Suprapubic skin (tissue), 4 donors: ENCODE results near the gene GPC1. TPM values are rescaled to one million over a fixed set of nuclear protein-coding genes. Genes with fewer than 3 reads are reported as not detected.

Experiments used
- DNase-seq, 2 donors: peaks; one replicate each; pipeline ENCODE4 v3.0.0-alpha.2; 2019; ENCODE audit warnings: low spot score in 2 of 2
- H3K27ac ChIP-seq: fragments of 200-600 bp; sonication (generic); one replicate; pipeline ENCODE4 v1.5.1; 2019
- H3K27me3 ChIP-seq: fragments of 200-600 bp; sonication (generic); one replicate; pipeline ENCODE4 v1.5.1; 2019
- H3K36me3 ChIP-seq: fragments of 200-600 bp; sonication (generic); one replicate; pipeline ENCODE4 v1.5.1; 2019
- H3K4me1 ChIP-seq: fragments of 200-600 bp; sonication (generic); one replicate; pipeline ENCODE4 v1.5.1; 2019
- H3K4me3 ChIP-seq: fragments of 200-600 bp; sonication (generic); one replicate; pipeline ENCODE4 v1.5.1; 2019; ENCODE audit warnings: mild to moderate bottlenecking
- H3K9me3 ChIP-seq: fragments of 200-600 bp; sonication (generic); one replicate; pipeline ENCODE4 v1.5.1; 2019
- EP300 ChIP-seq: sonication (generic); formaldehyde crosslinking; IDR thresholded peaks from one replicate; pipeline ENCODE4 v1.6.1; 2017; ENCODE audit warnings: antibody characterized with exemption
- POLR2A ChIP-seq, 2 donors: fragments of 450-650 bp; IDR thresholded peaks; one replicate each; pipeline ENCODE4 v1.6.1; 2017; ENCODE audit warnings: antibody characterized with exemption in 2 of 2, mild to moderate bottlenecking in 2 of 2, moderate library complexity in 2 of 2
- POLR2AphosphoS5 ChIP-seq, 3 donors: sonication (generic); formaldehyde crosslinking; IDR thresholded peaks; one replicate each; pipeline ENCODE4 v1.6.1; 2017; ENCODE audit warnings: antibody characterized with exemption in 3 of 3
- WGBS: methylation state at CpG from one replicate; pipeline ENCODE4 v1.1.5; 2018; 5-methylcytosine and 5-hydroxymethylcytosine counted together
- total RNA-seq, 4 donors: library from RNA; depleted of rRNA; stranded (reverse); fragments of >200 nt; gene quantifications; one replicate each; pipeline ENCODE4 v1.1.0, GENCODE V29; 2016
- TF ChIP-seq, protein P1 (sequence below), 2 donors: fragments of 200-600 bp in 1 of 2; fragments of 450-650 bp in 1 of 2; sonication (generic) in 1 of 2; IDR thresholded peaks; one replicate each; pipeline ENCODE4 v1.5.1; 2016 to 2019; ENCODE audit warnings: antibody characterized with exemption in 2 of 2, mild to moderate bottlenecking in 1 of 2, moderate library complexity in 1 of 2

GPC1 gene
- total RNA-seq, 4 donors from 2014 or later, result 130 to 164 (median 145) TPM

DNA sequence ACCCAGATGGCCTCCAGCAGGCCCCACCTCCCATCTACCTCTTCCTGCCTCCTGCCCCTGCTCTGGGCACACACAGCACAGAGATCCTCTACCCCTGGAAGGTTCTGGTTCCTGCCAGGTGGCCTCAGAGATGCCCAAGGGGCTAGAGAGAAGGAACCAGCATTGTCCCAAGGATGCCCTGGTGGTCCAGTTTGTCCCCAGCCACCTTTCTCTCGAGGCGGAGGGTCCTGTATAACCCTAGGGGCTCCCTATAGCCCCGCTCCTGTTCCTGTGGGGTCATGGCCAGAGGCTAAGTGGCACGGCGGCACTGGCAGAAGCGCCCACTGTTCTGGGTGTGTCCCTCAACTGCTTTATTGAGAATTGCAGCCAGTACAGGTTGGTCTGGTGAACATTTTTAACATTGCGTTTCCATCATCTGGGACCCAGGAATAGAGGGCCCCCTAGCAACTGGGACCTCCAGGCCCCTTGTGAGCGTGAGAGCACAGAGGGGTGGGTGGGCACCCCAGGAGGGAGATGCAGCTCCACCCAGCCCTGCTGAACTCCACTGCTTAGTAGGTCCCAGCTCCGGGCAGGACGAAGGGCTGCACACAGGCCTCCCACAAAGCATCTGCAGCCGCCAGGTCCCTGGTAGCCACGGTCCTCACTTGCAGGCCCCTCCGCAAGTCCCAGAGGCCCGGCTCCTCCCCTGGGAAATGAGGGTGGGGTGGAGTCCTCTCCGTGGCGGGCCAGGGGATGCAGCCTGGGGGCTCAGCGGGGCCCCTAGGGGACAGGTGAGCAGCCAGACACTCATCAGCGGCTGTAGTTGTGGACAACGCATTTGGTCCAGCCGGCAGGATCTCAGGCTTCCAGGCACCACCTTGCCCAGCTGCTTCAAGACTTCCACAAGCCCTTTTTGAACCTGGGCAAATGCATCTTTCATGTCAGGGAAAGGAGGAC is 33.1 kb downstream of the GPC1 start:
- 58% methylated on average over 10 of the region's 20 CpGs for WGBS
- H3K4me1 ChIP-seq, result peaks cover 8% of the 10 kb centered on the region
- no peak overlapping the region for H3K4me3 ChIP-seq
- peak in 1 of 2 donors; percentile 74 for DNase-seq
- H3K36me3 ChIP-seq, result peaks cover 24% of the 10 kb centered on the region
- H3K27ac ChIP-seq, result no peak overlapping the region
- H3K27me3 ChIP-seq, result no peaks in the 10 kb centered on the region
- no peak for TF ChIP-seq POLR2AphosphoS5 (IDR thresholded peaks at IDR 0.05)
- TF ChIP-seq, protein P1, sequence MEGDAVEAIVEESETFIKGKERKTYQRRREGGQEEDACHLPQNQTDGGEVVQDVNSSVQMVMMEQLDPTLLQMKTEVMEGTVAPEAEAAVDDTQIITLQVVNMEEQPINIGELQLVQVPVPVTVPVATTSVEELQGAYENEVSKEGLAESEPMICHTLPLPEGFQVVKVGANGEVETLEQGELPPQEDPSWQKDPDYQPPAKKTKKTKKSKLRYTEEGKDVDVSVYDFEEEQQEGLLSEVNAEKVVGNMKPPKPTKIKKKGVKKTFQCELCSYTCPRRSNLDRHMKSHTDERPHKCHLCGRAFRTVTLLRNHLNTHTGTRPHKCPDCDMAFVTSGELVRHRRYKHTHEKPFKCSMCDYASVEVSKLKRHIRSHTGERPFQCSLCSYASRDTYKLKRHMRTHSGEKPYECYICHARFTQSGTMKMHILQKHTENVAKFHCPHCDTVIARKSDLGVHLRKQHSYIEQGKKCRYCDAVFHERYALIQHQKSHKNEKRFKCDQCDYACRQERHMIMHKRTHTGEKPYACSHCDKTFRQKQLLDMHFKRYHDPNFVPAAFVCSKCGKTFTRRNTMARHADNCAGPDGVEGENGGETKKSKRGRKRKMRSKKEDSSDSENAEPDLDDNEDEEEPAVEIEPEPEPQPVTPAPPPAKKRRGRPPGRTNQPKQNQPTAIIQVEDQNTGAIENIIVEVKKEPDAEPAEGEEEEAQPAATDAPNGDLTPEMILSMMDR (IDR thresholded peaks at IDR 0.05), result no peak
- no peak for TF ChIP-seq POLR2A (IDR thresholded peaks at IDR 0.05)
- no peak for TF ChIP-seq EP300
- no peaks in the 10 kb centered on the region for H3K9me3 ChIP-seq

DNA sequence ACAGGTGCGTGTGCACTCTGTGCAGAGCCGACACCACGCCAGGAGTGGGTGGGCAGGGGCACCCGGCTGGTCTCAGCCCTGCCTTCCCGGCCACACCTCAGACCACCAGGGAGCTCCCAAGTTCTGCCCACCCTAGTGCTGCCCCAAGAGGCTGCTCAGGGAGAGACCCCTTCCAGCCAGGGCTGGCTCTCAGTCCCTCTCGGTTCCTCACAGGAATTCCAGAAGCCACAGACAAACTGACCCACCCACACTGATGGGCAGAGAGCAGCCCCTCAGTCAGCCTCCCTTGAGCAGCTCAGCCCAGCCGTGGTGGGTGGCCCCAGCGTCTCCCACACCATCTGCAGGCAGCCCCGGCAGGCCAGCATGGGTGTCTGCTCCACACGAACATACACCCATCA is 33.8 kb downstream of the GPC1 start:
- Histone ChIP-seq H3K27ac (no peak overlapping the region), H3K4me1 (peaks cover 8% of the 10 kb centered on the region), H3K27me3 (no peaks in the 10 kb centered on the region), H3K36me3 (peaks cover 24% of the 10 kb centered on the region), H3K9me3 (no peaks in the 10 kb centered on the region), H3K4me3 (no peak overlapping the region)
- DNase-seq, result peak in 1 of 2 donors; percentile 47
- TF ChIP-seq EP300, result no peak
- TF ChIP-seq, protein P1 (IDR thresholded peaks at IDR 0.05), result no peak
- no peak for TF ChIP-seq POLR2A (IDR thresholded peaks at IDR 0.05)
- no peak for TF ChIP-seq POLR2AphosphoS5 (IDR thresholded peaks at IDR 0.05)
- 44% methylated on average over 9 of the region's 10 CpGs for WGBS

DNA sequence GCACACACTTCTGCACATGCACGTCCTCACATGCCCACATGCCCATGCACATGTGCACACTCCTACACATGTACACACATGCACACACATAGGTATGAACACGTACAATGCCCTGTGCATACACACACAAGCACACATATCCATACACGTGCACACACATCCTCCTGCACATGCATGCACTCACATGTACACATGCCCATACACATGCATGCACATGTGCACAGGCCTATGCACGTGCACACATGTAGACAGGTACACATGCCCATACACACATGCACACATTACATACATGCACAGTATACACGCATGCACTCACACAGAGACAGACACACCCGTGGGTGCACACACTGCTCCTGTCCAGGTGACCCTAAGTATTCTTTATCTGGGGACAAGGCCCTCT is 34.3 kb downstream of the GPC1 start:
- 86% methylated on average over 4 of the region's 6 CpGs for WGBS
- TF ChIP-seq POLR2AphosphoS5 (IDR thresholded peaks at IDR 0.05), result no peak
- no peak for TF ChIP-seq POLR2A (IDR thresholded peaks at IDR 0.05)
- TF ChIP-seq EP300, result no peak
- TF ChIP-seq, protein P1 (IDR thresholded peaks at IDR 0.05), result no peak
- Histone ChIP-seq H3K9me3 (no peaks in the 10 kb centered on the region), H3K4me1 (peaks cover 8% of the 10 kb centered on the region), H3K36me3 (peaks cover 22% of the 10 kb centered on the region), H3K27me3 (no peaks in the 10 kb centered on the region), H3K27ac (no peak overlapping the region), H3K4me3 (no peak overlapping the region)
- peak in 1 of 2 donors; percentile 35 for DNase-seq

DNA sequence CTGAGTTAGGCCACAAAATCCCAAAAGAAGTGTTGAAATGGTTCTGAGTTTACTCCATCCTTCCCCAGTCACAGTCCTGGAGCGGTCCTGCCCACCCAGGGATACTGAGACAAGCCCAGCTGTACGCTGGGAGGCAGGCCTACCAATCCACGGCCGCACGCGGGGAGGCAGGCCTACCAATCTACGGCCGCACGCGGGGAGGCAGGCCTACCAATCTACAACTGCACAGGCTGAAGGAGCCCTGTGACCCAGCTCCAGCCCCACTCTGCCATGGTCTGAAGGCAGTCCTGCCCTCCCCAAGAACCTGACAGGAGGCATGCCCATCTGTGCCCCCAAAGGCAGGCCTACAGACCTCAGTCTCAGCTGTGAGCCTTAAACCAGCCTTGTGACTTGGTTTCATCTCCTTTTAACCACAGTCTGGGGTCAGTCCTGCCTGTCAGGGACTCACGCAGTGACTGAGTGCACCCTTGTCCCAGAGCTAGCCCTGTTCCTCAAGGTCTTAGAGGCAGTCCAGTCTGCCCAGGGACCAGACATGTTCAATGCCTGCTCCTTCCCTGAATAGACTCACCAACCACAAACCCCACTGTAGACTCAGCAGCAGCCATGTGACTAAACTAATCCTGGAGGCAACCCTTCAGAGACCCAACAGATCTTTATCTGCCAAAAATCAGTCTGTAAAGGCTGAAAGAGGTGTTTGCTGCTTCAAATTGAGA is 36.8 kb downstream of the GPC1 start:
- 92% methylated on average over 4 of the region's 11 CpGs for WGBS
- peaks cover 8% of the 10 kb centered on the region for H3K4me1 ChIP-seq
- H3K9me3 ChIP-seq, result no peaks in the 10 kb centered on the region
- no peaks in the 10 kb centered on the region for H3K36me3 ChIP-seq
- H3K27ac ChIP-seq, result no peak overlapping the region
- no peak overlapping the region for H3K4me3 ChIP-seq
- no peaks in the 10 kb centered on the region for H3K27me3 ChIP-seq
- DNase-seq, result peak in 1 of 2 donors; percentile 65
- TF ChIP-seq POLR2A (IDR thresholded peaks at IDR 0.05) (no peak), POLR2AphosphoS5 (IDR thresholded peaks at IDR 0.05) (no peak), EP300 (no peak)
- TF ChIP-seq, protein P1 (IDR thresholded peaks at IDR 0.05), result no peak

DNA sequence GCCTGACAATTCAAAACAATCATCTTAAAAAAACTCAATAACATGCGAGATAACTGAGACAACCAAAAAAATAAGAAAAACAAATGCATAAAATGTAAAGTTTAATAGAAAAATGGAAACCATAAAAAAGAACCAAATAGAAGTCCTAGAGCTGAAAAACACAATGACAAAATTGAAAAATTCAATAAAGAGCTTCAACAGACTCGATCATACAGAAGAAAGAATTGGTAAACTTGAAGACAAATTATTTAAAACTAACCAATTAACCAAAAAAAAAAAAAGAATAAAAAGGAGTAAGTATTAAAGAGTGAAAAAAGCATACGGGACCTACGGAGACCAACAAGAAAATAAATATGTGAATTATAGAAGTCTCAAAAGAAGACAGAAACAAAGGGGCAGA is 37.7 kb downstream of the GPC1 start:
- peaks cover 8% of the 10 kb centered on the region for H3K4me1 ChIP-seq
- no peak for DNase-seq
- H3K27me3 ChIP-seq, result no peaks in the 10 kb centered on the region
- no peaks in the 10 kb centered on the region for H3K9me3 ChIP-seq
- no peaks in the 10 kb centered on the region for H3K36me3 ChIP-seq
- H3K27ac ChIP-seq, result no peak overlapping the region
- H3K4me3 ChIP-seq, result no peak overlapping the region
- 92% methylated on average over 4 of the region's 4 CpGs for WGBS
- TF ChIP-seq POLR2A (IDR thresholded peaks at IDR 0.05), result no peak
- TF ChIP-seq POLR2AphosphoS5 (IDR thresholded peaks at IDR 0.05), result no peak
- TF ChIP-seq EP300, result no peak
- TF ChIP-seq, protein P1 (IDR thresholded peaks at IDR 0.05), result no peak
